HG03558 (cell line): ENCODE measurements around the gene R3HDM4.
"Not testable (repeated sequence)": the region's sequence is repeated elsewhere in the genome, so short reads cannot be mapped to it uniquely, and the experiment has no call there.

Experiments used
- ATAC-seq: cut with Tn5 transposase; IDR thresholded peaks from one replicate; pipeline ENCODE4 v1.9.1; 2021; ENCODE audit warnings: moderate number of reproducible peaks; ENCODE audit not compliant: unreplicated experiment; ENCODE audit errors: extremely low read depth

Gene R3HDM4

GRCh38 chr19:913080-913748 is at the start of gene R3HDM4:
TSS of gene R3HDM4 (minus strand) at chr19:913219. CDS start at chr19:913157, 62 bp downstream.
- ATAC-seq: no peak

- no peak for ATAC-seq
These were observed 49.0 kb upstream of the R3HDM4 start for GRCh38 chr19:961866-962620.

- ATAC-seq: no peak
These were observed 47.6 kb upstream of the R3HDM4 start for GRCh38 chr19:960601-960938.

GRCh38 chr19:960020-960419 is 47.0 kb upstream of the R3HDM4 start:
- ATAC-seq: no peak

- no peak for ATAC-seq
These were observed 46.2 kb upstream of the R3HDM4 start for GRCh38 chr19:958967-959855.

- not testable (repeated sequence) for ATAC-seq
These were observed 44.6 kb upstream of the R3HDM4 start for GRCh38 chr19:957578-957977.

GRCh38 chr19:956766-957440 is 43.9 kb upstream of the R3HDM4 start:
- no peak for ATAC-seq

- ATAC-seq: no peak
These were observed 43.1 kb upstream of the R3HDM4 start for GRCh38 chr19:955803-956765.

- no peak for ATAC-seq
These were observed 41.9 kb upstream of the R3HDM4 start for GRCh38 chr19:954672-955494.

GRCh38 chr19:954272-954671 is 41.3 kb upstream of the R3HDM4 start:
- no peak for ATAC-seq

- no peak for ATAC-seq
These were observed 40.6 kb upstream of the R3HDM4 start for GRCh38 chr19:953445-954271.

GRCh38 chr19:952680-953444 is 39.8 kb upstream of the R3HDM4 start:
- no peak for ATAC-seq

- ATAC-seq: no peak
These were observed 39.1 kb upstream of the R3HDM4 start for GRCh38 chr19:952049-952679.

- ATAC-seq: no peak
These were observed 37.5 kb upstream of the R3HDM4 start for GRCh38 chr19:950352-951066.

- ATAC-seq: no peak
These were observed 36.0 kb upstream of the R3HDM4 start for GRCh38 chr19:948842-949496.
